ENCODE measurements around the gene TRMT1L.

The TRMT1L gene

DNA sequence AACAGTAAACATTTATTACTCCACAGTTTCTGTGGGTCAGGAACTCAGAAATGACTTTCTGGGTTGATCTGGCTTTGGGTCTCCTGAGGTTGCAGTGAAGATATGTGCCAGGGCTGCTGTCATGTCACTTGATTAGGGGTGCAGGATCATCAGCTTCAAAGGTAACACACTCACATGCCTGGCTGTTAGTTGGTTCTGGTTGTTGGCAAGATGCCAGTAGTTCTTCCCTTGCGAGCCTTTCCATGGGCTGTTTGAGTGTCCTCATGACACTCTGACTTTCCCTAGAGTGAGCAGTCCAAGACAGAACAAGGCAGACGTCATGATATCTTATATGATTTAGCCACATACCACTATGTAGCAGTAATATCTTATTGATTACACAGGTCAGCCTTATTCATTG lies 2.0 kb upstream of the TRMT1L start:
- DNase-seq (ENCODE audit: low read depth, low spot score) = no peak
- Histone ChIP-seq H3K36me3 (ENCODE audit: insufficient read depth, low read length) (no peaks in the 10 kb centered on the region), H3K27ac (no peak overlapping the region), H3K4me3 (peak overlapping the region; percentile 95), H3K9ac (ENCODE audit: insufficient read length) (no peak overlapping the region), H3K9me3 (ENCODE audit: low read depth, low read length) (no peaks in the 10 kb centered on the region)
- TF ChIP-seq FOXP2 (optimal IDR thresholded peaks at IDR 0.05; ENCODE audit: control extremely low read depth, extremely low read length, insufficient read depth) = no peak
- no peak for TF ChIP-seq POLR2AphosphoS5 (IDR thresholded peaks at IDR 0.05; ENCODE audit: borderline replicate concordance, low read depth, low read length)
- no peak for TF ChIP-seq EZH2 (IDR thresholded peaks at IDR 0.05)

DNA sequence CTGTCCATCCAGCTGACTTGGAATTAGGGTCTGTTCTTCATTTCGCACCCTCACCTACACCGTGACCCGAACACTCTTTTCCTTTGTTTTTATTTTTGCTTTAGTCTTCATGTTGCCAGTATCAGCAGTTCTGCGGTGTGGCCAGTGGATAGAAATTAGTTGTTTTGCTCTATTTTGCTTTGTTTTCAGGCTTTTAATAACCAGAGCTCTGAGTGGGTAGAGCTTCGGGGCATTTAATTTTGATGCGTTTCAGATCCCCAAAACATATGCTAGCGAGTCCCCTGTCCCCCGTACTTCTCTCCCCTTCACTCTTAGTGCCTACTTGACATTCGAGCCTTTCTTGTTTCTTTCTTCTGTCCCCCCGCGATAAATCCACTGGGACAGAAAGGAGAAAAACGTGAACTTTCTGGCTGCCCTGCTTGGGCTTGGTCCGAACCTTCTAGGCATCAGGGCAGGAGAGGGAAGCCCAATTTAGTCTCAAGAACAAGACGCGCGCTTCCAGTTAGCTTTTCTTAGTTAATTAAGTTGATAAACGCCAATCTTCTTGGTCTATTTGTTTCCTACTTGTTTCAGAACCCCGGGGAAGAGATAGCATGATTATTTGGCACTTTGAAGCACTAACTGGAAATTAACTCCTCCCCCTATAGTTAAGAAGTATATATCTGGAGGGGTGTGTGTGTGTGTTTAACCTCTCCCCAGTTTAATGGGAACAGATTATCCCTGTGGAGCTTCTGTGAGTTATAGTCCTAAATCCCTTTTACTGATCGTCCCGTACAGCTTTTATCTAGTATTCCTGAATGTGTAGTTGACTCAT lies 1.1 kb upstream of the TRMT1L start:
- Histone ChIP-seq H3K9ac (ENCODE audit: insufficient read length) (peak overlapping the region; percentile 67), H3K4me3 (peak overlapping the region; percentile 95), H3K9me3 (ENCODE audit: low read depth, low read length) (no peaks in the 10 kb centered on the region), H3K36me3 (ENCODE audit: insufficient read depth, low read length) (no peaks in the 10 kb centered on the region), H3K27ac (no peak overlapping the region)
- DNase-seq (ENCODE audit: low read depth, low spot score) = no peak
- TF ChIP-seq POLR2AphosphoS5 (IDR thresholded peaks at IDR 0.05; ENCODE audit: borderline replicate concordance, low read depth, low read length) (no peak; the same call in 1 of the 2 replicates), FOXP2 (optimal IDR thresholded peaks at IDR 0.05; ENCODE audit: control extremely low read depth, extremely low read length, insufficient read depth) (no peak), EZH2 (IDR thresholded peaks at IDR 0.05) (no peak)

DNA sequence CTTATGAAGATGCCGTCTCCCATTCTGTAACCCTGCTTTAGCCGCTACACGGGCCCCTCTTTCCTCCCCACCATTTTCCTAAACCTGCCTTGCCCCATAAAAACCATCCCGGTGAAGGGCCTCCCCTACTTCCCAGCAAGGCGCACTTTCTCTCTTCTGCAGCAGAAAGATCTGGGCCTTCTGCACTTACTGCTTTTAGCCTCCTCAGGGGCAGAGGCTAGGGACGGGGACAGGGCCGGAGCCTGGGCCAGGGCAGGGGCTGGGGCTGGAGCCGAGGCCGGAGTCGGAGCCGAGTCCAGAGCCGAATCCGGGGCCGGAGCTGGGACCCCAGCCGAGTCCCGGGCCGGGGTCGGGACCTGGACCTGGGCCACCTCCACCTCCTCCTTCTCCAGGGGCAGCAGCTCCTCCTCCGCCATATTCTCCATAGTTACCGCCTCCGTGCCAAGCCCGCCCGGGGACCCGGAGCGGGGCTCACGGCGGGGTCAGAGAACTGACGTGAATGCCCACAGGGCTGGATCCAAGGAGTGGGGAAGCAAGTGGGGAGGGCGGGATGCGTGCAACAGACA lies 382 bp downstream of the TRMT1L start:
- Histone ChIP-seq H3K27ac (peak overlapping the region; percentile 83), H3K36me3 (ENCODE audit: insufficient read depth, low read length) (no peaks in the 10 kb centered on the region), H3K9ac (ENCODE audit: insufficient read length) (peak overlapping the region; percentile 93), H3K4me3 (peak overlapping the region; percentile 95), H3K9me3 (ENCODE audit: low read depth, low read length) (no peaks in the 10 kb centered on the region)
- no peak for DNase-seq (ENCODE audit: low read depth, low spot score)
- no peak for TF ChIP-seq EZH2 (IDR thresholded peaks at IDR 0.05)
- no peak for TF ChIP-seq FOXP2 (optimal IDR thresholded peaks at IDR 0.05; ENCODE audit: control extremely low read depth, extremely low read length, insufficient read depth)
- no peak for TF ChIP-seq POLR2AphosphoS5 (IDR thresholded peaks at IDR 0.05; ENCODE audit: borderline replicate concordance, low read depth, low read length)

DNA sequence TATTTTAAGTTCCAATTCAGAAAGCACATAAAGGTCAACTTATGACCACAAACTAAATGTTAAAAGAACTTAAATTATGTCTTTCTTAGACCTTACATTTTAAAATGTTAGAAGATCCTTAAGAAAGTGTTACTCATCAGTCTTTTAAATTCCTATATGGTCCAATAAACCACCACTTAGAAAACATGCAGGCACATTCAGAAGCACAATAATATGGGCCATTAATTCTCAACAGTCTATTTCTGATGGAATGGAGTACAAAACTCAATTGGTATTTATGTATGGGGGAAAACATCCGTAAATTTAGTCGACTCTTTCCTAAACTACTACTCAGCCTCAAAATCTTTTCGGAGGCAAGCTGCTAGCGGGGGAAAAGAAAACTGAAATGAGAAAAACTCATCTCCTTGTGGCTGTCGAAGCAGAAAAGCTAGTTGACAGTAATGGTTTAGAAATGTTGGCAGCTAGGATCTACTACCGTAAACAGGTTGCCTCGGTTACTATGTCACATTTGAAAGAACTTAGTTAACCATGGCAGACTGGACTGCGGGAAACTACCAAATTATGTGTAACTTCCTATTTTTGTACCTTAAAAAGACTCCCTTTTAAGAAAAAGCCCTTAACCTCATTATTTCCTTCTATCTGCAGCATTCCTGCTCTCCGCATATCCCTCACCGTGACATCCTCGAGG lies 1.0 kb downstream of the TRMT1L start:
- Histone ChIP-seq H3K27ac (peak overlapping the region; percentile 83; the same call in 1 of the 2 replicates), H3K36me3 (ENCODE audit: insufficient read depth, low read length) (0 out of 2 replicates have a peak, but pooled peaks cover under 1% of the 10 kb centered on the region), H3K9me3 (ENCODE audit: low read depth, low read length) (no peaks in the 10 kb centered on the region), H3K9ac (ENCODE audit: insufficient read length) (peak overlapping the region; percentile 93), H3K4me3 (peak overlapping the region; percentile 95)
- DNase-seq (ENCODE audit: low read depth, low spot score) = no peak
- TF ChIP-seq FOXP2 (optimal IDR thresholded peaks at IDR 0.05; ENCODE audit: control extremely low read depth, extremely low read length, insufficient read depth) = no peak
- TF ChIP-seq POLR2AphosphoS5 (IDR thresholded peaks at IDR 0.05; ENCODE audit: borderline replicate concordance, low read depth, low read length) = no peak
- TF ChIP-seq EZH2 (IDR thresholded peaks at IDR 0.05) = no peak

DNA sequence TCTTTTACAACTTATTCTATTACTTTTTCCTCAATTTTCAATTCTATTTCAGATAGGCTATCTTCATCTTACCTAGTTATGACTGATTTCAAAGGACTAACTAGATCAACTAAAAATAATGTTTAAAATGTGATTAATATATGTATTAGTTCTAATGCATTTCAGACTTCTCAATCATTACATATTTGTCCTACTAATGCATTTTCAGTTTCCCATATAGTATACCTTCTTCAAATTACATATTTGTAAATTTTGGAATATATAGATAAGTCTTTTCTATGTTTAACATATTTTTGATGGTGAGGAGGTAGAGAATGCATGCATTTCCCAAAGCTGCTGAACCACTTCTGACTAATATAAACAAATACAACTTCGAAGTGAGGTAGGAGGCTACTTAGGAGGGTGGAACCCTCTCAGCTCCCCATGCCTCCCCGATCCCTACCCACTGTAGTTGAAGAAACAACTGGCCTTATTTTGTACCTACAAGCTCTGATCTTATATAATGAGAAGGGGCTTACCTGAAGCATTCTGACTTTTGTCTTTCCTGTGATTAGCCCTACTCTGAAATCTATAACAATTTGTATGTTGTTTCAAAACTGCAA lies 1.7 kb downstream of the TRMT1L start:
- DNase-seq (ENCODE audit: low read depth, low spot score) = no peak
- Histone ChIP-seq H3K4me3 (peak overlapping the region; percentile 95), H3K36me3 (ENCODE audit: insufficient read depth, low read length) (peaks cover 7% of the 10 kb centered on the region), H3K9me3 (ENCODE audit: low read depth, low read length) (no peaks in the 10 kb centered on the region), H3K27ac (no peak overlapping the region), H3K9ac (ENCODE audit: insufficient read length) (peak overlapping the region; percentile 93)
- TF ChIP-seq POLR2AphosphoS5 (IDR thresholded peaks at IDR 0.05; ENCODE audit: borderline replicate concordance, low read depth, low read length) (no peak), FOXP2 (optimal IDR thresholded peaks at IDR 0.05; ENCODE audit: control extremely low read depth, extremely low read length, insufficient read depth) (no peak), EZH2 (IDR thresholded peaks at IDR 0.05) (no peak)

DNA sequence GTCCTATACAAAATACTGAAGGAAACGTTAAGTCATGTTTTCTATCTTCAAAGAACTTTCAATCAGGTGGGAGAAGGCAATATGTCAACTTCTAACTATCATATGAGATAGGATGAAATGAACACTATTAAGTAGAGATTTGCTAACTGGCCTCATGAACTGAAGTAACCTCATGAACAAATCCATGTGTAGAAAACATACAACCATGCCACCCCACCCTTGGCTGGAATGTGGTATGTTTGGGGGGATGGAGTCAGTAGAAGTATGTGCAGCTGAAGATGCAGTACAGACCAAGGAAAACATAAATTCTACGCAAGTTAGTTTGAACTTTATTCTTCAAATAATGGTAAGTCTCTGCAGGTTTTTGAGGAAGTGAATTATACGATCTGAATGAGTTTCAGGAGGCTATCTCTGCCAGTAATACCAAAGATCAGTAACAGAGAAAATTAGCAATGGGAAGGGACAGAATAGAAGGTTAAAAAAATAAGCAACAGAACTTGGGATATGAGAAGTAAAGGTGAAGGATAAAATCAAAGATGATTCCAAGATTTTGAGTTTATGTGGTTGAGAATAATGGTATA lies 4.5 kb downstream of the TRMT1L start:
- Histone ChIP-seq H3K36me3 (ENCODE audit: insufficient read depth, low read length) (peaks cover 32% of the 10 kb centered on the region), H3K9me3 (ENCODE audit: low read depth, low read length) (no peaks in the 10 kb centered on the region), H3K27ac (peak overlapping the region; percentile 12; the same call in 1 of the 2 replicates), H3K9ac (ENCODE audit: insufficient read length) (no peak overlapping the region), H3K4me3 (peak overlapping the region; percentile 52; the same call in 1 of the 2 replicates)
- no peak for DNase-seq (ENCODE audit: low read depth, low spot score)
- TF ChIP-seq POLR2AphosphoS5 (IDR thresholded peaks at IDR 0.05; ENCODE audit: borderline replicate concordance, low read depth, low read length) = no peak
- TF ChIP-seq EZH2 (IDR thresholded peaks at IDR 0.05) = no peak
- no peak for TF ChIP-seq FOXP2 (optimal IDR thresholded peaks at IDR 0.05; ENCODE audit: control extremely low read depth, extremely low read length, insufficient read depth)

DNA sequence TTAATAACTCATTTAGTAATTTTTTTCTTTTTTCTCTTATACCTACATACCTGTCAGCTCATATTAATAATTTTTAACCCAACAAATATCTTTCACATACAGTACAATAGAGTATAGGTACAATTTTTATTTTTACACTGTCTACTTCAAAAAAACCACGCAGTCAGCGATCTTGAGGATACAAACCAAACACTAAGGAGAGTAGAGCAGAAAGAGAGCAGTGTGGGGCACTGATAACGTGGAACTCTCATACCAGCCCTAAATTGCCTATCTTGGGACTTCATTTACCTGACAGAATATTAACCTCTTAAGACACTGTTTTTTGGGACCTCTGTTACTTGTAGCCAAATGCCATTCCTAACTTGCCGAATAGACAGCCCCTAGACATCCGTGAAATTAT lies 5.5 kb downstream of the TRMT1L start:
- no peaks in the 10 kb centered on the region for H3K9me3 ChIP-seq (ENCODE audit: low read depth, low read length)
- H3K4me3 ChIP-seq = peak overlapping the region; percentile 52
- peak overlapping the region; percentile 4; the same call in 1 of the 2 replicates for H3K27ac ChIP-seq
- TF ChIP-seq POLR2AphosphoS5 (IDR thresholded peaks at IDR 0.05; ENCODE audit: borderline replicate concordance, low read depth, low read length) (no peak), FOXP2 (optimal IDR thresholded peaks at IDR 0.05; ENCODE audit: control extremely low read depth, extremely low read length, insufficient read depth) (no peak), EZH2 (IDR thresholded peaks at IDR 0.05) (no peak)
- H3K36me3 ChIP-seq (ENCODE audit: insufficient read depth, low read length) = peaks cover 41% of the 10 kb centered on the region
- H3K9ac ChIP-seq (ENCODE audit: insufficient read length) = no peak overlapping the region
- DNase-seq (ENCODE audit: low read depth, low spot score) = no peak
